GM18870 (cell line): ENCODE measurements around the gene CDSN.
"Not testable (repeated sequence)": the region's sequence is repeated elsewhere in the genome, so short reads cannot be mapped to it uniquely, and the experiment has no call there.

Experiments
- ATAC-seq: cut with Tn5 transposase; IDR thresholded peaks from one replicate; pipeline ENCODE4 v1.9.1; 2021; ENCODE audit warnings: moderate library complexity; ENCODE audit not compliant: unreplicated experiment

Gene CDSN, protein sequence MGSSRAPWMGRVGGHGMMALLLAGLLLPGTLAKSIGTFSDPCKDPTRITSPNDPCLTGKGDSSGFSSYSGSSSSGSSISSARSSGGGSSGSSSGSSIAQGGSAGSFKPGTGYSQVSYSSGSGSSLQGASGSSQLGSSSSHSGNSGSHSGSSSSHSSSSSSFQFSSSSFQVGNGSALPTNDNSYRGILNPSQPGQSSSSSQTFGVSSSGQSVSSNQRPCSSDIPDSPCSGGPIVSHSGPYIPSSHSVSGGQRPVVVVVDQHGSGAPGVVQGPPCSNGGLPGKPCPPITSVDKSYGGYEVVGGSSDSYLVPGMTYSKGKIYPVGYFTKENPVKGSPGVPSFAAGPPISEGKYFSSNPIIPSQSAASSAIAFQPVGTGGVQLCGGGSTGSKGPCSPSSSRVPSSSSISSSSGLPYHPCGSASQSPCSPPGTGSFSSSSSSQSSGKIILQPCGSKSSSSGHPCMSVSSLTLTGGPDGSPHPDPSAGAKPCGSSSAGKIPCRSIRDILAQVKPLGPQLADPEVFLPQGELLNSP

DNA sequence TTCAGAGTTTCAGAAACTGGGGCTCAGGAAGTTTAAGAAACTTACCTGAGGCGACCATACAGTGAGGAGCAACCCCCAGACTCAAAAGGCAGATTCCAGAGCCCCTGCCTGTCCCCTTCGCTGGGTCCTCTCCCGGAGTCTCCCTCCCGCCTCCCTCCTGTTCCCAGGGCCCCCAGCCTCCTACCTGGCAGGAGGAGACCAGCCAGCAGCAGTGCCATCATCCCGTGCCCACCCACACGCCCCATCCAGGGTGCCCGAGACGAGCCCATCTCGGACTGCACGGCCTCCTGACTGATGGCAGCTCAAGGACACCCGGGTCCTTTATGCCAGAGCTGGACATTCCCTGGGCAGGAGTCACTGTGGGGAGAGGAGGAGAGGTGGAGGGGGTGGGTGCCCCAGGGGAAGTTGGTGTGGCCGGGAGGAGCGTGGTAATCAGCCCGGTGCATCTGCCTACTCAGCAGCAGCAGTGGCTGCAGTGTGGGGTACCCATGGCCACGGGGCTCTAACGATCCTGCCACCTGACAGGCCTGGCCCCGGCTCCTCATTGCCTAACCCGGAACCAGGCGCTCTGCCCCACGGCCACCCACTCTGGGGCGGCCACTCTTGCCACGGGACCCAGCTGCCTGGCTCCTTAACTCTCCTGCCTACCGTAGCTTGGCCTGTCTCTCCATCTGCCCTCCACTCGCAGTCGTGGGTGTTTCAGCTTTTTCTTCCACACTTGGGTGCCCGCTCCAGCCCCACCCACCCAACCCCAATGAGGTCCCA lies at the start of gene CDSN:
Gene CDSN, minus strand, starts transcription at position 296 of the 765 bp plus-strand sequence. Its CDS starts 27 bp downstream, at position 269.
- no peak for ATAC-seq

DNA sequence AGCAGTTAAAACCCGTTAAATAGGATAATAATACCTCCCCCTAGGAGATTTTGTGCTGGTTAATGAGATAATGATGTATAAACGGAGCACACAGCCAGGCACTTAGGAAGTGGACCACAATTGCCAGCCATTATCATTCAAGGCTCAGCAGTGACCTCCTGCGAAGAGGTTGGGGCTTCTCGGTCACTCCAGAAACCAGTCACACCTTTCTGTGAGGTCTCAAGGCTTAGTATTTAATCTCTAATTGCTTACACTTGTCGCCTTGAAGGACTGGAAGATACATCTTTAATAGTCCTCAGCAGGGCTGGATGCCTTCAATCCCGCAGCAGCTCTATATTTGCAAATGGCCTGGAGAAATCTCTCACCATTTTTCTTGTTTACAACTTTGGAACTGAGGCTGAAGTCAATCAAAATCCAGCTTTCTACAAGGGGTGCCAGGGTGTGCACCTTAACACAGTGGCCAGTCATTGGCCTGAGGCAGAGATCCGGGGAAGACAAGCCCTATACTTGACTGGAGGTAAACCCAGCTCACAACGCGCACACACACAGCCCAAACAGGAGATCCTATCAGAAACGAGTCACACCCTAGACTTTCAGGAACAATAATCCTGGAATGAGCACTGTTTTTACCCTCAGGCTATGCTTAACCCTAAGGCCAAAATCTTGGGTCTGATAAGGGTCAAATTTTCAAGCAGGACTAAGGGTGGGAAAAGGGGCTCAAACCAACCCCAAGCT lies 49.0 kb upstream of the CDSN start:
- no peak for ATAC-seq

DNA sequence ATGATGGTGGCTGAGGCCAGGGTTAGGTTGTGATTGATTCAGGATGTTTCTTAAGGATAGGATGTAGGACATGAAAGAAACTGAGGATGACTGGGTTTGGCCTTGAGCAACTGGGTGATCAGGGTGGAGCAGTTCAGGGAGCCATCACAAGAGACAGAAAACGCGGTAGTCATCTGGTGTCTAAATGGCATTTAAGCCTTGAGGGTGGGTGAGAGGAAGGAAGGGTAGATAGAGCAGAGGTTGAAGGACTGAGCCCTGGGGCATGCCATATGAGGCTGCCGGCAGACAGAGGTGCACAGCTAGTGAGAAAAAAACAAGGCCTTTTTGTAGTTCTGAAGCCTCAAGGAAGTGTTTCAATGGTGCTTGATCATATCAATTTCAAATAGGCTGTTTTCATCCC lies 48.4 kb upstream of the CDSN start:
- no peak for ATAC-seq

DNA sequence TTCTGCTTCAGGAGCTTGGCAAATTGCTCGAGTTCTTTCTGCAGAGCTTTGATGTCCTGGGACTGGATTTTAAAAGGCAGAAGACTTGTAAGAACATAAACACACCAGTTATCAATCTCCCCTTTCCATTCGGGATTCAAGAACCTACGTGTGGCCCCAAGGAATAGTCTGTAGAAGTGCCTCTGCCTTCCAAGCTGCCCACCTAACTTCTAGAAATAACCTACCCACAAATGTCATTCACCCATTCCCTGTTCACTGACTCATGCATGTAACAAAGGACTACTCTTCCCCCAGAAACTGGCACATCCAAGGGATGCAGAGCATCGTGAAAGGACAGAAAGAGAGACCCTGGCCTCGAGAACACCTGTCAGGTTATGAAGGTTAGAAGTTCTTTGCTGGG lies 45.7 kb upstream of the CDSN start:
- no peak for ATAC-seq

DNA sequence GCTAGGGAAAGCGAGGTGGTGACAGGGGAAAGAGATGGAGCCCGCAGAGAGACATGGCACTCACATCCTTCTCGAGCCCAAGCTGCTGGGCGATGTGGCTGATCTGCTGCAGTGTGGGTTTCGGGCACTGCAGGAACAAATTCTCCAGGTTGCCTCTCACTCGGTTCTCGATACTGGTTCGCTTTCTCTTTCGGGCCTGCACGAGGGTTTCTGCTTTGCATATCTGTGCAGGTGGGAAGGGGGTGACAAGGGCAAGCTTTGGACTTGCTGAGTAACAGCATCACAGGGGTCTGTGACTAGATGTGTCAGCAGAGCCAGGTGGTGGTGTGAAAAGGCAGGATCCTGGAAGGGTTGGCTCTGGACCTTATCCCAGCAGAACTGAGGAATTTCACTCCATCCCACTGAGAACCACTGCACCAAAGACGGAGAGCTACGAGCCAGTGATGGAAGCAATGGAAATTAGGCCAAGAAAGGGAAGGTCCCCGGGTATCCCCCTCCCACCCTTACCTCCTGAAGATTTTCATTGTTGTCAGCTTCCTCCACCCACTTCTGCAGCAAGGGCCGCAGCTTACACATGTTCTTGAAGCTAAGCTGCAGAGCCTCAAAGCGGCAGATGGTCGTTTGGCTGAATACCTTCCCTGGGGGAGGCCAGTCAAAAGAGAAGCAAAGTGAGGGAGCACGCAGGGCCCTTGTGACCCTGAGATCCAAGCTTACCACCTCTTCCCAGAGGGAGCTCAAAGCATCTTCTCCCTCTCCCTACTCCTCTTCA lies 45.0 kb upstream of the CDSN start:
- ATAC-seq = not testable (repeated sequence)

DNA sequence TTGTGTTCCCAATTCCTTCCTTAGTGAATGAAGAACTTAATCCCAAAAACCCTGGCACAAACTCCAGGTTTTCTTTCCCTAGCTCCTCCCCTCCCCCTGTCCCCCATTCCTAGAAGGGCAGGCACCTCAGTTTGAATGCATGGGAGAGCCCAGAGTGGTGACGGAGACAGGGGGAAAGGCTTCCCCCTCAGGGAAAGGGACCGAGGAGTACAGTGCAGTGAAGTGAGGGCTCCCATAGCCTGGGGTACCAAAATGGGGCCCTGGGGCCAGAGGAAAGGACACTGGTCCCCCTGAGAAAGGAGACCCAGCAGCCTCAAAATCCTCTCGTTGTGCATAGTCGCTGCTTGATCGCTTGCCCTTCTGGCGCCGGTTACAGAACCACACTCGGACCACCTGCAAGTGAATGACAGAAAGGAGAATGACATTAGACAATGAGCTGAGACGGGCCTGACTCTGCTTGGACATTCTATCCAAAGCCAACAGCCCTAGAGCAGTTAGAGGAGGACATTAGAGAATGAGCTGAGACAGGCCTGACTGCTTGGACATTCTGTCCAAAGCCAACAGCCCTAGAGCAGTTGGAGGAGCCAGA lies 44.3 kb upstream of the CDSN start:
- ATAC-seq = not testable (repeated sequence)

DNA sequence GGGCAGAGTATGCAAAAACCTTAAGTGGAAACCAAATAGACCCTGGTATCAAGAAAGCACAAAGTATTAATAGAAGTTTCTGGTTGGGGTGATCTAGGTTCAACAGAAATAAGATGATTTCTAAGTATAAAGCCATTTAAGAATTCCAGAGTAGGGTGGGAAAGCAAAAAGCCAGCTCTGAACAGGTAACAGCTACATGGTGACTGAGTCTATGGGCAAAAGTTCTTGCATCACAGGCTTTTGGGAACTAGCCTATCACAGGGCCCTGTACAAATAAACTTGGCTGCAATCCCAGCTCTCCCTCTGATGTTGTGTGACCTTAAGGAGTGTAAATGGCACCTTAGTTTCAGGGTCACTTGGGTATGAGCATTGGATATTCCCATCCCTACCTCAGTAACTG lies 43.7 kb upstream of the CDSN start:
- ATAC-seq = no peak

DNA sequence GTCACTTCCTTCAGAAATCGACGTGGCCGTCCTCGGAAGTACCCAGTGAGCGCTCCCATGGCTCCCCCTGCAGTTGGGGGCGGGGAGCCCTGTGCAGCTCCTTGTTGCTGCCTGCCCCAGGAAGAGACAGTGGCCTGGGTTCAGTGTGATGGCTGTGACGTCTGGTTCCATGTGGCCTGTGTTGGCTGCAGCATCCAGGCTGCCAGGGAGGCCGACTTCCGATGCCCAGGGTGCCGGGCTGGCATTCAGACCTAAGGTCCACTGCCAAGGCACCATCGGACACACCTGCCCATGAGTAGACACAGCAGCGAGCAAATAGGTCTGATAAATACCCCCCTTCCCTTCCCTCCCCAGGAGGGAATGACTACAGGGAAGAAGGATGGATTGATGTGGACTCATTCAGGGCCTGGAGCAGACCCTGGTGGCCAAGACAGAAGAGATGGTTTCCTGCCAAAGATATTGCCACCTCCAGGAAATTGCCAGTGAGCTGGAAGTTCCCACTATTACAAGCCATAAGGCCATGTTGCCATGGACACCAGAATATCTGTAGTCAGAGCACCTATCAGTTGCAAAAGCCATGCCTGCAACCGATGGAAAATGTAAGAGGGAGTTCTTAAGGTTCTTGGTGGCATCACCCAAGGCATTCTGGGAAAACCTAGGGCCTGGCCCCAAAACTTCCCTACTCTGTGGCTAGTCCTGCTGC lies 42.4 kb upstream of the CDSN start:
- no peak for ATAC-seq

DNA sequence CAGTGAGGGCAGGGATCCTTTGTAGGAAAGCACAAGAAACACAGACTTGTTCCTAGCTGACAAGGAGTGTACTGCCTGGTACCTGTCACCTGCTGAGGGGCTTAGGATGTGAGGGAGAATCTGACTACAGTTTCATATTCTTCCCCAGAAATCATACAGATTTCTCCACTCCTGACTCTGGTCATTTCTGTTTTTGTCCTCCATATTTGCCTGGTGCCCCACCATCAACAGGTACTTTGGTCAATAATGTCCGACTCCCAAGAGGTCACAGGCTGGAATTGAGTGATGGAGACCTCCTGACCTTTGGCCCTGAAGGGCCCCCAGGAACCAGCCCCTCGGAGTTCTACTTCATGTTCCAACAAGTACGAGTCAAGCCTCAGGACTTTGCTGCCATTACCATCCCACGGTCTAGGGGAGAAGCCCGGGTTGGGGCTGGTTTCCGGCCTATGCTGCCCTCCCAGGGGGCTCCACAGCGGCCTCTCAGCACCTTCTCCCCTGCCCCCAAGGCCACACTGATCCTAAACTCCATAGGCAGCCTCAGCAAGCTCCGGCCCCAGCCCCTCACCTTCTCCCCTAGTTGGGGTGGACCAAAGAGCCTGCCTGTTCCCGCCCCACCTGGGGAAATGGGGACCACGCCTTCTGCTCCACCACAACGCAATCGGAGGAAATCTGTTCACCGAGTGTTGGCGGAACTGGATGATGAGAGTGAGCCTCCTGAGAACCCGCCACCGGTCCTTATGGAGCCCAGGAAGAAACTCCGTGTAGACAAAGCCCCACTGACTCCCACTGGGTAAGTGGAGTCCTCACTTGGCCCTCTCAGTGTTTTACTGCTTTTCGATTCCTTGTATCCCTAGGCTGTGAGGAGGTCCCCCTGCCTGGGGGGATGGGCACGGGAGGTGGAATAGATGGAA lies 41.2 kb upstream of the CDSN start:
- ATAC-seq = no peak

DNA sequence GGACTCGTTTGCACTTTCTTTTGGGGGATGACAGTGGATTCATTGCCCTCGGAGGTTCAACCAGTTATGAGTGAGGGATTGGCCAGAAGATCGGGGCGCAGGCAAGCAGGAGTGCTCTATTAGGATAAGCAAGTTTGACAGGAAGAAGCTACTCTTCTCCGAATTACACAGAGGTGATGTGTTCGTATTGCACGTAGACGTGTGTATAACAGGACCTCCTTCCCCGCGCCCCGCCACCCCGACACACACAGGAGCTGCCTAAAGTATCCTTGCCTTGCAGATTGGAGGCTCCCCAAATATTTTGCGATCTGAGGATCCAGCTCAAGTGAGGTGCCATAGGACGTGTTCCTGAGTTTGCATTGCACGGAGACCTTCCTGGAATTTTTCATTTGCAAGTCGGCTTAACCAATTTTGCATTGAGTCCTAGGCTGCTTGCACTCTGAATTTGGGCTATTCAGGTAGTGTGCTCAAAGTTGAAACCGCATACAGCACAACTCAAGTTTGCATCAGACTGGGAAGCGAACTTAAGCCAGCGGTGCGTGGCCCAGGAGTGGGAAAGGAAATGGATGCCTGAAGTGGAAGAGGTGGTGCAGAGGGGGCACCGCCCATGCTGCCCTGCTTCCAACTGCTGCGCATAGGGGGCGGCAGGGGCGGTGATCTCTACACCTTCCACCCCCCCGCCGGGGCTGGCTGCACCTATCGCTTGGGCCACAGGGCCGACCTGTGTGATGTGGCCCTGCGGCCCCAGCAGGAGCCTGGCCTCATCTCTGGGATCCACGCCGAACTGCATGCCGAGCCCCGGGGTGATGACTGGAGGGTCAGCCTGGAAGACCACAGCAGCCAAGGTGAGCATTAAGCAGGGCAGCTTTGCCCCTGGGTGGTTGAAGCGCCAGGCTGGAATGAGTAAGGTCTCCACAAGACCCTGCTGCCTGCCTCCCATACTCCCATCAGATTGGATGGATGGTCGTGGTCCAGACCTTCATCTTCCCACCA lies 38.9 kb upstream of the CDSN start:
- no peak for ATAC-seq

DNA sequence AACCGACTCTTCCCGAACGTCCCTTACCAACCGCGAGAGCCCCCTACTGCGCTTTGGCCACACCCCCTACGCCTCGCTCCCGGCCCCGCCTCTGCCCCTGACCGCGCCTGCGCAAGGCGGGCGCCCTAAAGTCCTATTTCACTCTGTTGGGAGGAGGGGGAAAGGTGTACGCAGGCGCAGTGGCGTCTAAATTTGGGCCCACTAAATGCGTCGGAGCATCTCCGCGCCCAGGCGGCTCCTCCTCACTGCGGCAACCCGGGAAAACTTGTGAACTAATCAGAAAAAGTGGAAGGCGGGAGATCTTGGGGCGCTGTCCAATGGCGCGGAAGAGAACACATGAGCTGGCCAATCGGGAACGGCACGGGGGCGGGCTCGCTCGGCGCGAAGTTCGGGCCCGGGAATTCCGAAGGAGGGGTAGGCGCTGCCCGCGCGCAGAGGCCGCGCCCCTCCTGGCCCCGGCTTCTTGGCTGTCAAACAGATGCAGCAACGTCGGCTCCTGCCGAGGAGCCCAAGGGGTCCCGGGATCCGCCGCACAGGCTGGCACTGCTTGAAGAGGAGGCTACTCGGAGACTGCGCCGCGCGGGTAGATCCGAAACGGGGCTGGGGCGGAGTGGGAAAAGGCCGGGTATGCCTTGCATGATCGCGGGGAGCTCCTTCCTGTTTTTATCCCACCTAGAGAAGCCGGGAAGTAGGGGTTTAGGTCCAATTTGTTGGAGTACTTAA lies 38.1 kb upstream of the CDSN start, which contains the start of gene TCF19:
Gene TCF19, plus strand, starts transcription at position 450 of the 723 bp plus-strand sequence. CDS start 881 bp downstream, outside the sequence.
- ATAC-seq = peak; percentile 94

DNA sequence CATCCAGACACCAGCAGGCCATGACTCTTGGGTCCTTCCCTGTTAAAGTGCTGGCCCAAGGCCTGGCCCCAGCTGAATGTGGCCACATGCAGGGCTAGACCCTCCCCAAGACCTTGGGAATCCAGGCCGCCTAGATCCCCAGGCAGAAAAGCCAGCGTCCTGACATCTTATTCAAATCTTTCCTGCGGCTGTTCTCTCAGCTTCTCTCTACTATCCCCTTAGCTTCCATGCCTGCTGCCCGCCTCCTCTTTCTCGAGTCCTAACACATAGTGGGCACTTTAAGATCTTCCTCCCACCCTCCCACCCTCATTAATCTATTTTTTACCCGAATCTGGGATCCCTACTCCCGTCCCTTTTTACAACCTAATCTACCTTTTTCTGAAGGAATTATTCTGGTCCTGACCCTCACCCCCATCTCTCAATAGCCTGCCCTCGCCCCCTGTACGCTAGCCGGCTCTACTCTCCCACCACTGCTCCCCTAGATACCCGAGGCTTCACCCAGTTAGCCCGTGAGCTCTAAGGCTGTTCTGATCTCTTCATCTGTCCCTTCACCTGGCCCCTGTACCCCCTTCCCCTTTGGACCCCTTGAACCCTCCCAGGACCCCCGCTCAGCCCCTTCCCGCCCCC lies 37.4 kb upstream of the CDSN start, which contains the start of gene CCHCR1:
Gene CCHCR1, minus strand, starts transcription at position 290 of the 627 bp plus-strand sequence. Its CDS starts 202 bp downstream, at position 88.
- no peak for ATAC-seq

DNA sequence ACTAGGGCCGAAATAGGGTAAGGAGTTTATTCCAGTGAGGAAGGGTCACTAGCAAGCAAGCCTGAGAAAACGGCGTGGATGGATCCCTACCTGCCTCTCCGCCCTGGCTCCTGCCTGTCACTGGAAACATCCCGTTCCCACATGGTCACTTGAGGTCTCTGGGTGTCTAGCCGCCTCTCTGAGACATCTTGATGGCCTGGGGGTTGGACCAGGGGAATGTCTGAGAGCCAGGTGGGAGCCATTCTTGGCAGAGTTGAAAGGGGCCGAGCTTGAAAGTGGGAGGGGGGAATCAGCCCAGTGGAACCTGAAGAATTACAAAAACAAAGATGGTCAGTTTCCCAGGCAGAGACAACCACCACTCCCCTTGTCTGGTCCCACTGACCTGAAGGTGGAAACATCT lies 36.4 kb upstream of the CDSN start:
- ATAC-seq = no peak

DNA sequence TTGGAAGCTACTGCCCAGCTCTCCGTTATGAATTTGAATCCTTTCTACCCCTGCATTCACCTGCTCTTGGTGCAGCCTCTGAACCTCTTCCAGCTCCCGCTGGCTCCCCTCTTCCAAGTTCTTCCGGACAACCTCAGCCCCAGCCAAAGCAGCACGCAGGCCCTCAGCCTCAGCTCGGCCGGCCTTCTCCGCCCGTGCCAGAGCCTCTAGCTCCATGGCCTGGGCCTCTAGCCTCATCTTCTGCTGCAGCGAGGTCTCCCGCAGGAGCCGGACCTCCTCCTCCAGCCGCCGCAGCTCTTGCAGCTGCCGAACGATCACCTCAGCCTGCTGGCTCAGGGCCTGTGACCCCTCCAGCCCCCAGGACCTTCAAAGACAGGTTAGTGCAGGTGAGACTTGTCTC lies 34.2 kb upstream of the CDSN start:
- no peak for ATAC-seq

DNA sequence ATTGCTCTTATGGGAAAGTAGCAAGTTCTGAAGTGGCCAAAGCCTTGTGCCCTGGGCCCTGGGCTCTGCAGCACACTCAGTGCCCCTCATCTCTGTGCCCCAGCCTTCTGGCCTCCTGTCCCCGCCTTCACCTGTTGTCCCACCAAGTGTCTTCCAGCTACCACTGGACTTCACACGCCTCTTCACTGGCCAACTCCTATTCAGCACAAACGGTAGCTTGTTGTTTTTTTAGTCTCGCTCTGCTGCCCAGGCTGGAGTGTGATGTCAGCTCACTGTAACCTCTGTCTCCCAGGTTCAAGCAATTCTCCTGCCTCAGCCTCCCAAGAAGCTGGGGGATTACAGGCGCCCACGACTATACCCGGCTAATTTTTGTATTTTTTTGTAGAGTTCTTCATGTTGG lies 32.5 kb upstream of the CDSN start:
- ATAC-seq = no peak
